Measurements from ENCODE around the gene OR6A2. TPM values are rescaled to one million over a fixed set of nuclear protein-coding genes. Genes with fewer than 3 reads are reported as not detected.

The OR6A2 gene
- total RNA-seq, 1 experiment from 2014 or later = 0.33 TPM

DNA sequence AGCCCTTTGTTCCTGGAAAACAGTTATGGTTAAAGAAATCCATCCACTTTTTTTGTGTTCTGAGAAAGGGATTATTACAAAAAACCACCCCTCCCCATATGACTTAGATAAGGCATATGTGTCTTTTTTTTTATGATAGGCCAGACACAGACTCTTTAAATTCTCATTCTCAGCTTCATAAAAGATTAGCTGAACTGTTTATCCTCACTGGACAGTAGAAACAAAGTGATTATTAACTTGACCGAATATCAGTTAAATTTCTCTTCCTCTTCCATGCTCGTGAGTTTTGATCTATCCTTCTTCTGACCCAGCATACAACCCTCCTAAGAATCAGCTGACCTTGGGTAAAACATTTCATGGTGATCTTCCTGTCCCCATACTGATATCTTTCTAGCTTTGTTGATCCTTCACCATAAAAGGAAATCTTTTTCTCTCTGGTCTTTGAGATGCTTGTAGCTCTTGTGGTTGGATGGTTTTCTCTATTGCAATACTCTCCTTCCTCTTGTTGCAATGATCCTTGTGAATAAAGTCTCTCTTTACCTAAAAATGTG is 53.9 kb downstream of the OR6A2 start:
- Histone ChIP-seq H3K4me1 (ENCODE audit: insufficient read depth, low read length) (no peaks in the 10 kb centered on the region), H3K4ac (ENCODE audit: low read depth, low read length) (no peak overlapping the region), H4K5ac (ENCODE audit: insufficient read length, low read depth, low read length) (no peak overlapping the region), H3K56ac (ENCODE audit: insufficient read length, low read depth, low read length) (no peak overlapping the region), H3K4me2 (ENCODE audit: insufficient read depth, insufficient read length, low read length) (no peak overlapping the region), H3K79me2 (ENCODE audit: insufficient read depth, low read length) (no peaks in the 10 kb centered on the region), H3K9me3 (ENCODE audit: control insufficient read depth, low read depth, low read length) (no peaks in the 10 kb centered on the region), H3K27ac (ENCODE audit: insufficient read length, low read depth, low read length) (no peak overlapping the region), H2BK5ac (ENCODE audit: insufficient read length, low read length) (no peak overlapping the region), H2BK12ac (ENCODE audit: insufficient read length, low read depth, low read length) (no peak overlapping the region), H2BK20ac (ENCODE audit: low read depth, low read length, poor library complexity, severe bottlenecking) (no peak overlapping the region), H4K91ac (ENCODE audit: insufficient read length, low read depth, low read length) (no peak overlapping the region), H3K27me3 (ENCODE audit: insufficient read depth, low read length) (no peaks in the 10 kb centered on the region), H4K8ac (replicated peaks; ENCODE audit: insufficient read length, low read depth, low read length) (no peak overlapping the region), H2BK15ac (ENCODE audit: low read depth, low read length) (no peak overlapping the region), H3K18ac (ENCODE audit: insufficient read length, low read depth, low read length) (no peak overlapping the region), H3K79me1 (ENCODE audit: insufficient read depth, low read depth, low read length, poor library complexity, severe bottlenecking) (no peaks in the 10 kb centered on the region), H3K23ac (ENCODE audit: insufficient read length, low read depth, low read length) (no peak overlapping the region), H3K9ac (ENCODE audit: extremely low read depth, insufficient read length, low read length) (no peak overlapping the region), H3T11ph (ENCODE audit: low read length) (no peak overlapping the region), H3K23me2 (ENCODE audit: insufficient read length, low read depth, low read length, poor library complexity, severe bottlenecking) (no peaks in the 10 kb centered on the region), H2BK120ac (ENCODE audit: low read depth, low read length, poor library complexity, severe bottlenecking) (no peak overlapping the region), H2AFZ (ENCODE audit: low read length) (no peak overlapping the region), H4K20me1 (ENCODE audit: control insufficient read depth, insufficient read depth, insufficient read length) (no peaks in the 10 kb centered on the region), H3K14ac (ENCODE audit: insufficient read depth, low read length) (no peak overlapping the region), H2AK5ac (ENCODE audit: insufficient read length, low read length) (no peak overlapping the region)
- no peaks in the 10 kb centered on the region for H3K4me1 Mint-ChIP-seq
- no peak overlapping the region for H3K27ac Mint-ChIP-seq
- no peak for TF ChIP-seq CTCF (conservative IDR thresholded peaks at IDR 0.05)
- no peak overlapping the region for H3K4me3 Mint-ChIP-seq
- DNase-seq = no peak
- H3K9me3 Mint-ChIP-seq = no peaks in the 10 kb centered on the region; a peak in 1 of 5 replicates
- no peaks in the 10 kb centered on the region for H3K27me3 Mint-ChIP-seq (ENCODE audit: low read depth)
- no peaks in the 10 kb centered on the region for H3K36me3 Mint-ChIP-seq (ENCODE audit: insufficient read depth in 1 of 3, low read depth in 3 of 3)
- WGBS (ENCODE audit: extremely low coverage, insufficient read length, low lambda C conversion rate) = no CpG with 5 or more reads among the region's 2 CpGs

Data from H9 (cell line).